Astrocyte (in vitro differentiated cells and primary cell): Measurements from ENCODE around the gene C2CD4B. TPM values are rescaled to one million over a fixed set of nuclear protein-coding genes. Genes with fewer than 3 reads are reported as not detected.

Experiments
- DNase-seq: peaks from one replicate; pipeline ENCODE4 v3.0.0-alpha.2; 2010; ENCODE audit warnings: low read depth
- FAIRE-seq: peaks from 2 replicates; lab custom pipeline; 2011; peaks lifted over from hg19 to GRCh38; lab: Jason Lieb, UNC
- H2AFZ ChIP-seq: 2 replicates; pipeline ENCODE4 v1.6.0; 2012; ENCODE audit warnings: low read depth, low read length, inconsistent platforms
- H3K27ac ChIP-seq: 2 replicates; pipeline ENCODE4 v1.5.1; 2011; ENCODE audit warnings: low read depth, low read length, inconsistent platforms
- H3K27me3 ChIP-seq: 2 replicates; pipeline ENCODE4 v1.6.0; 2011; ENCODE audit warnings: low read length, inconsistent platforms; ENCODE audit not compliant: insufficient read depth
- H3K36me3 ChIP-seq: 2 replicates; pipeline ENCODE4 v1.5.1; 2011; ENCODE audit warnings: low read length, inconsistent platforms; ENCODE audit not compliant: insufficient read depth
- H3K4me1 ChIP-seq: 2 replicates; pipeline ENCODE4 v1.5.1; 2011; ENCODE audit warnings: low read length, inconsistent platforms; ENCODE audit not compliant: insufficient read depth
- H3K4me2 ChIP-seq: 2 replicates; pipeline ENCODE4 v1.6.0; 2012; ENCODE audit warnings: low read length, inconsistent platforms
- H3K4me3 ChIP-seq: 2 replicates; pipeline ENCODE4 v1.5.1; 2011; ENCODE audit warnings: low read depth, mild to moderate bottlenecking, low read length, inconsistent platforms; ENCODE audit not compliant: insufficient read depth
- H3K79me2 ChIP-seq: 2 replicates; pipeline ENCODE4 v1.6.0; 2012; ENCODE audit warnings: mild to moderate bottlenecking, low read length, inconsistent platforms; ENCODE audit not compliant: insufficient read depth
- H3K9ac ChIP-seq: 2 replicates; pipeline ENCODE4 v1.6.0; 2012; ENCODE audit warnings: mild to moderate bottlenecking, low read length, inconsistent platforms
- H3K9me3 ChIP-seq: 2 replicates; pipeline ENCODE4 v1.5.1; 2012; ENCODE audit warnings: low read depth, mild to moderate bottlenecking, low read length, inconsistent platforms; ENCODE audit not compliant: insufficient read depth
- H4K20me1 ChIP-seq: 2 replicates; pipeline ENCODE4 v1.6.0; 2012; ENCODE audit warnings: low read length, inconsistent platforms; ENCODE audit not compliant: insufficient read depth
- H3K27ac Mint-ChIP-seq: one replicate; pipeline ENCODE4 v1.8.0; 2021; ENCODE audit warnings: mild to moderate bottlenecking, mixed read lengths; ENCODE audit not compliant: unreplicated experiment
- H3K27me3 Mint-ChIP-seq: one replicate; pipeline ENCODE4 v1.8.0; 2021; ENCODE audit warnings: low read depth, mixed read lengths; ENCODE audit not compliant: unreplicated experiment
- H3K36me3 Mint-ChIP-seq: one replicate; pipeline ENCODE4 v1.8.0; 2021; ENCODE audit warnings: low read depth, mixed read lengths; ENCODE audit not compliant: unreplicated experiment
- H3K4me1 Mint-ChIP-seq: one replicate; pipeline ENCODE4 v1.8.0; 2021; ENCODE audit warnings: low read depth, mixed read lengths; ENCODE audit not compliant: unreplicated experiment
- H3K4me3 Mint-ChIP-seq: one replicate; pipeline ENCODE4 v1.8.0; 2021; ENCODE audit warnings: mild to moderate bottlenecking, moderate library complexity, mixed read lengths; ENCODE audit not compliant: unreplicated experiment
- H3K9me3 Mint-ChIP-seq: one replicate; pipeline ENCODE4 v1.8.0; 2021; ENCODE audit warnings: mild to moderate bottlenecking, mixed read lengths; ENCODE audit not compliant: unreplicated experiment
- CTCF ChIP-seq: IDR thresholded peaks from 2 replicates; pipeline ENCODE4 v1.5.1; 2011; ENCODE audit warnings: low read depth, mild to moderate bottlenecking, inconsistent platforms, low read length, moderate library complexity; ENCODE audit not compliant: insufficient read depth
- EZH2 ChIP-seq: IDR thresholded peaks from 2 replicates; pipeline ENCODE4 v1.6.1; 2012; ENCODE audit warnings: mild to moderate bottlenecking, low read length, inconsistent platforms; ENCODE audit not compliant: insufficient read depth
- total RNA-seq: library from RNA; stranded (reverse); gene quantifications from 2 replicates; pipeline ENCODE4 v1.2.1, GENCODE V29; 2021

C2CD4B gene
- total RNA-seq, 1 donor from 2014 or later: not detected

- Histone ChIP-seq H3K9me3 (no peaks in the 10 kb centered on the region), H3K9ac (no peak overlapping the region), H3K27me3 (peaks cover 20% of the 10 kb centered on the region), H3K27ac (no peak overlapping the region), H3K36me3 (no peaks in the 10 kb centered on the region), H4K20me1 (no peaks in the 10 kb centered on the region), H3K79me2 (no peaks in the 10 kb centered on the region), H3K4me3 (no peak overlapping the region), H3K4me1 (no peaks in the 10 kb centered on the region), H3K4me2 (no peak overlapping the region), H2AFZ (no peak overlapping the region)
- Mint-ChIP-seq H3K27me3 (peaks cover 14% of the 10 kb centered on the region), H3K4me3 (no peak overlapping the region), H3K4me1 (no peaks in the 10 kb centered on the region), H3K36me3 (no peaks in the 10 kb centered on the region), H3K9me3 (peaks cover 4% of the 10 kb centered on the region), H3K27ac (no peak overlapping the region)
- DNase-seq (no peak), FAIRE-seq (no peak)
- TF ChIP-seq EZH2 (no peak), CTCF (no peak)
Observed at GRCh38 chr15:62190274-62190673, 25.2 kb upstream of the C2CD4B start.

GRCh38 chr15:62188744-62189143 lies 23.7 kb upstream of the C2CD4B start:
- H3K4me3 ChIP-seq: no peak overlapping the region

More at GRCh38 chr15:62188744-62189143, 23.7 kb upstream of the C2CD4B start:
- Mint-ChIP-seq H3K27ac (no peak overlapping the region), H3K4me3 (no peak overlapping the region), H3K27me3 (peaks cover 14% of the 10 kb centered on the region), H3K9me3 (peaks cover 9% of the 10 kb centered on the region), H3K4me1 (no peaks in the 10 kb centered on the region), H3K36me3 (no peaks in the 10 kb centered on the region)
- Histone ChIP-seq H3K79me2 (no peaks in the 10 kb centered on the region), H3K4me2 (no peak overlapping the region), H4K20me1 (no peaks in the 10 kb centered on the region), H3K9me3 (no peaks in the 10 kb centered on the region), H2AFZ (no peak overlapping the region), H3K4me1 (no peaks in the 10 kb centered on the region), H3K9ac (no peak overlapping the region), H3K27ac (no peak overlapping the region), H3K36me3 (no peaks in the 10 kb centered on the region), H3K27me3 (peaks cover 20% of the 10 kb centered on the region)
- FAIRE-seq (no peak), DNase-seq (no peak)
- no peak for TF ChIP-seq EZH2
- no peak for TF ChIP-seq CTCF
